ENCODE measurements around the gene CPAMD8.
A peak's percentile ranks its signal among the peaks of the same experiment; 100 is the strongest.

CPAMD8 gene

DNA sequence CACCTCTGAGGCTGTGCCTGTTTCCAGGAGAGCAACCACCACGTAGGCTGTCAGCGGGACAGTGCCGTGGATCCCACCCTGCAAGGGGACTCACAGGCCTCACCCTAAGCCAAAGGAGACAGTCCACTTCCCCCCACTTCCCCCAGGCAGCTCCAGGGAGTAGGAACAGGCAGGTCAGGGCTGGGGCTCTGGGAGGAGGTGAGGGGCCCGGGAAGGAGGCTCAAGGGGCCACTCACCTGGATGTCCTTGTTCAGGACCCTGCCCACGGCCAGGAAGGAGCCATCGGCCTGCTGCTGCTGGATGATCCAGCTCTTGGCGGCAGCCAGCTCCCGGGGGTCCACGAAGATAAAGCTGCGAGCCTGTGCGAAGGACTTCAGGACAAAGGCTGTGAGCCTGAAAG is 112.2 kb downstream of the CPAMD8 start:
- DNase-seq, result no peak

DNA sequence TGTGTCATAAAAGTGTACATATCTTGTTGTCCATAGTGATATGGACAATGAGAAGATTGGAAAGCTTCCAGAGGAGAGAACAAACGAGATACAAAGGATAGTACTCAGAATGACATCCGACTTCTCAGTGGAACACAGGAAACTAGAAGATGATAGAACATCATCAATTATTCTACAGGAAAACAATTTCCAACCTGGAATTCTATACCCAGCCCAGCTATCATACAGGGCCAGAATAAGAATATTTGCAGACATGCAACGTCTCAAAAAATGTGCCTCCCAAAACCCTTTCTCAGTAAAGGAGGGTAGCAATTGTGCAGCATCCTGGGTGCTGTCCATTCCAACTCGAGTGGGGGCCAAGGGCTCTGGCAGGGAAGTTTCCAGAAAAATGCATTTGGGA is 113.8 kb downstream of the CPAMD8 start:
- no peak for DNase-seq

DNA sequence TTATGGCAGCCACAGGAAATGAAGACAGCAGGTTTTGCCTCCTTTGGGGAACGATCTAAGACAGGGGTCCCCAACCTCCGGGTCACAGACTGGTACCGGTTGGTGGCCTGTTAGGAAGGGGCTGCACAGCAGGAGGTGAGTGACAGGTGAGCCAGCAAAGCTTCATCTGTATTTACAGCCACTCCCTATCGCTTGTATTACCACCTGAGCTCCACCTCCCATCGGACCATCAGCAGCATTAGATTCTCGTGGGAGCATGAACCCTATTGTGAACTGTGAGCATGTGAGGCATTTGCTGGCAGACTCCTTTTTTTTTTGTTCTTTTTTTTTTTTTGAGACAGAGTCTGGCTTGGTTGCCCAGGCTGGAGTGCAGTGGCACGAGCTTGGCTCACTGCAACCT is 115.6 kb downstream of the CPAMD8 start:
- DNase-seq, result no peak

DNA sequence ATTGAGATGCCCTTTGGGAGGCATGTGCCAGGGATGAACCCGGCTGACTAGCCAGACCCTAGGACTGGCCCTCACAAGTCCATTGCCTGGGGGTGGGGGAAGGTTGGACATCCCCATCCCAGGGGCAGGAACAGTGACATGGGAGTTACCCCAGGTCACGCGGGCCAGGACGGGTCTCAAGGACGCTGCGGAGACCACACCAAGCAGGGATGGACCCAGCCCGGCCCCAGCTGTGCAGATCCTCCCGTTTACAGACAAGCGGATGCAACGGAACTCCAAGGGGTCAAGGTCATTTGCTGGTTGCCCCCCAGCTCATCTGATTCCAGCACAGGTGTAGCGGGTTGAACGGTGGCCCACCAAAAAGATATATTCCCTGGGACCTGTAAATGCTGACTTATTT is 117.9 kb downstream of the CPAMD8 start:
- no peak for DNase-seq

DNA sequence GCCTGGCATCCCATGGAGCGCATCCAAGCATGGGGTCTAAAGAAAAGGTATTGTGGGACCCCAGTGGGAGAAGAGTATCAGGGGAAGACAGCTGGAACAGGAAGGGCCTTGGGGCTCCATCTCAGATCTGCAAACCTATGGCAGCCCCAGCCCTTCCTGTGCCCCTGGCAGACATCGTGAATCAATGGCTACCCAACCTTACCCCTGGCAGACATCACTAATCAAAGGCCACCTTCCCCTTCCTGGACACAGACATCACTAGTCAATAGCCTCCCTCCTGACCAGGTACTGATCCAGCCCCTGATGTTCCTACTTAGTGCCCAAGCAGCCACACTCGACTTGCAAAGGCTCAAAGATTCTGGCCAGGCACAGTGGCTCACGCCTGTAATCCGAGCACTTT is 122.0 kb downstream of the CPAMD8 start:
- no peak for DNase-seq

DNA sequence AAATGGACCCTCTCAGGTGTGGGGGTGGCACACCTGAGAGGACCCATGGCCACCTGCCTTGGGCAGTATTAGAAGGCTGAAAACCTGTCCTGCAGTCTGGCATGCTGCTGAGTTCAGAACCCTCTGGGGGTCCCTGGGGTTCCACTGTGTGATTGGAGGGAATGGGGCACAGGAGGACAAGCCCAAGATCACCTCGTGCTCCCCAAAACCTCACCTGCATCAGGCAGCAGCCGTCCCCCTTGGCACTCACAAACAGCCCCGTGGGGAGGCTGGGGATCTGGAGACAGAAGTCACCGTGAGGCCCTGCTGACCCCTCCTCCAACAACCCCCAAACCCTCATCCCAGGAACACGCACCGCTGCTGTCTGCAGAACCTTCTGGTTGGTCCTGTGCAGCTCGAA is 123.3 kb downstream of the CPAMD8 start:
- no peak for DNase-seq

DNA sequence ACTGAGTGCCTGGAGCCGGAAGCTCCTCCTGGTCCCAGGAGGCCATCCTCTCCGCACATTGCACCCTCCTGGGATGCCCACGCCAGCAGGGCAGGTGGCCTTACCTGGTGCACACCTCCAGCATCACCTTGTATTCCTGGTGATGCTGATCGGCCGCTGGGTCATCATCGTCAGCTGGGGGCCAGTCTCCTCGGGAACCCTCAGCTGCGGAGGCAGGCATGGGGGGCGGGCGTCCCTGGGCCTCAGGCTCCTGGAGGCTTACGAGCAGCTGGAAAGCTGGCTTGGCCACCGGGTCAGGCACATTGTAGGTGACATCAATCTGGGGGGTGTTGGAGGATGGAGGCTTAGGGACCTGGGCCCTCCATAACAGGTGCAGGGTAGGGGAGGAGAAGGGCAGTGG is 124.1 kb downstream of the CPAMD8 start:
- DNase-seq, result no peak

DNA sequence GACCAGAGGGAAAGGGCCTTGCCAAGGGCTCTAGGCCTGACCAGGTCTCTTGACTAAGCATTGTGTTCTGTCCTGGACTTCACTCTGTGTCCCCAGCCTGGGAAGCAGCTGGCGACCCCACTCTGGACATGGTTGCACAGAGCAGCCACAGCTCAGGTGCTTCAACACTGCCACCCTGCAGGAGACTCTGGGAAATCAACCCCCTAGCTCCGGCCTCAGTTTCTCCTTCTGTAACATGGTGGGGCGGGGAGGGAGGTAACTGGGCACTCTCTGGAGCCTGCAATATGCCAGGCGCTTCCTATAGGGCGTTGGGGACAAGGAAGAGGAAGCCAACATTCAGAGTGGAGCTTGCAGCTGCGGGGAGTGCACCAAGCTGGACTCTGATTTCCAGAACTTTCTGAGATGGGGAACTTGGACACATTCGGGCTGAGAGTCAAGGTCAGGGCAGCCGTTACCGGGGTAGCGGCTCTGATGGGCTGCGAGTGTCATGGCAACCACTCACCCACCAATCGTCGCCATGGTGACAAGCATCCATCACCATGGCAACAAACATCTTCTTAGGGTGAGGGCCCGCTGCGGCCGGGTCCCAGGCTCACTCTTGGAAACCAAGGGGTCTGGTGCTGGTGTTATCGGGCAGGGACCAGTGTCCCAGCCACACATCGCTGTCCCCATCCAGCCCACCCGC is 125.0 kb downstream of the CPAMD8 start:
- no peak for DNase-seq

DNA sequence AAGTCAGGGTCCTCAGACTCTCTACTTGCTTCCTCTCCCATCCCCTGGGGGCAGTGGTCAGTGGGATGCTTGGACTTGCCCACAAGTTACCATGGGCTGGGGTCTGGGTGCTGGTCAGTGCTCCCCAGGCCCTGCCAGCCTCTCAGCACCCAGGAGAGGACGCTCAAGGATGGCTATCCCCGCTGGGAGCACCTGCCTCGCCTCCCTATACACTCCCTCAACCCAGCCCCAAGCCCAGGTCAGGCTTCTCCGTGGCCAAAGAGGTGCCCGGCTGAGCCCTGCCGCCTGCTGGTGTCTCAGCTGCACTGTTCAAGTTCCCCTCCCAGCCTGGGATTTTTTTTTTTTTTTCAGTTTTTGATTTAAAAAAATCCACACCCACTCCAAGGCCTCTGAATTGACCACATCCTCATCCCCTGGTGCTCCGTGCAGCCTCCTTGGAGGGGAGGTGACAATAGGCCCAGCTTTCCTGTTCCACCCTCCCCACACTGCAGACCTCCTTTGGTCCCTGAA is 127.0 kb downstream of the CPAMD8 start:
- DNase-seq, result no peak

DNA sequence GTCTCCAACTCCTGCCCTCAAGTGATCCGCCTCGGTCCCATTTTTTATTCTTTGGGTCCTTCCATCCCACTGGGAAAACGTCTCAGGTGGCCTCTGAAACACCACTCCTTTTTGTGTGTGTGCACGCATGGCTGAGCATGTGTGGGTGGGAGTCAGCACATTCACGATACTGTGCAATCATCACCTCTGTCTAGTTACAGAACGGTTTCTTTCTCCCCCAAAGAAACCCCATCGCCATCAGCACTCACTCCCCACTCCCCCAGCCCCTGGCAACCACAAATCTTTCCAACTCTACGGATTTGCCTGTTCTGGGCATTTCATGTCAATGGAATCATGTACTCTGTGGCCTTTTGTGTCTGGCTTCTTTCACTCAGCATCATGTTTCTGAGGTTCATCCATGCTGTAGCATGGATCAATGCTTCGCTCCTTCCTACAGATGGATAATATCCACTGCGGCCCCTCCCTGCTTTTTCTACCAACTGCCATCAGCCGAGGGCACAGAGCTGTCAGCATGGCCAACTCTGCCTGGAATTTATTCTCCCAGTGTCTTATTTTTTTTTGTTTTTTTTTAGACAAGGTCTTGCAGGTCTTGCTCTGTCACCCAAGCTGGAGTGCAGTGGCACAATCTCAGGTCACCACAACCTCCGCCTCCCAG is 128.1 kb downstream of the CPAMD8 start:
- no peak for DNase-seq

DNA sequence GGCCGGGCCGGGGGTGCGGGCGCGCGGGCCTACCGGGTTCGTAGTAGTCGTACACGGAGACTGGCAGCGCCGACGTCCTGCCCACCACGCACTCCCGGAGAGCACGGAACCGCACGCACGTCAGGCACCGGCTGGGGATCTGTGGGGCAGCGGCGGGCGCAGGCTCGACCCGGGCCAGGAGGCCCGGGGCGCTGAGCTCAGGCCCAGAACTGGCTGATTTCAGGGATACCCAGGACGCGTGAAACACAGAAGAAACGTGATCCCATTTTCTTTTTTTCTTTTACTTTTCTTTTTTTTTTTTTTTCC is 128.8 kb downstream of the CPAMD8 start:
- DNase-seq, result no peak

DNA sequence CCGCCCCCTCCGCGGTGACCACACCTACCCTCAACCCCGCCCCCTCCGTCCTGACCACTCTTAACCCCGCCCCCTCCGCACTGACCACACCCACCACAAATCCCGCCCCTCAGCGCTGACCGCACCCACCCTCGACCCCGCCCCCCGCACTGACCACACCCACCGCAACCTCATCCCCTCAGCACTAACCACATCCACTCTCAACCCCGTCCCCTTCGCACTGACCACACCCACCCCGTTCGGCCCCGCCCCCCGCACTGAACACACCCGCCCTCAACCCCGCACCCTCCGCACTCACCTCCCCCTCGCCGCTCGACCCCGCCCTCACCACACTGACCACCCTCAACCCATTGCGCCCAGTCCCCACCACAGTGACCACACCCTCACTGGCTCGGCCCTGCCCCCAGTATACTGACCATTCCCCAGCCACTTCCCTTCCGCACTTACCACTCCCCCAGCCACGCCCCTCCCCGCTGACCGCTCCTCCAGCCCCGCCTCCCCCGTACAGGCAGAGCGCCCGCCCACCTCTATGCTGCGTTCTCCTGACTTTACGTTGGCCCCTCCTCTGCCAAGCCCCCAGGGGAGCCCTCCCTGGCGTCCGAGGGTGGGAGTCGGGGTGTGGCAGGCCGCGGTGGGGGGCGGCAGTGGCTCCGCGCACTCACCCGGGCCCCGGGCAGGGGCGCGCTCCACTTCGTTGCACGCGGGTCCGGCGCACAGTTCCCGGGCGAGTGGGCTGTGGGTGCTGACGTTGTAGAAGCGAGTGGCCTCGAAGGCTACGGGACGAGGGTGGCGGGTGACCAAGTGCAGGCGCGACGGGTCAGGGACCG is 129.4 kb downstream of the CPAMD8 start:
- DNase-seq, result peak; percentile 80

DNA sequence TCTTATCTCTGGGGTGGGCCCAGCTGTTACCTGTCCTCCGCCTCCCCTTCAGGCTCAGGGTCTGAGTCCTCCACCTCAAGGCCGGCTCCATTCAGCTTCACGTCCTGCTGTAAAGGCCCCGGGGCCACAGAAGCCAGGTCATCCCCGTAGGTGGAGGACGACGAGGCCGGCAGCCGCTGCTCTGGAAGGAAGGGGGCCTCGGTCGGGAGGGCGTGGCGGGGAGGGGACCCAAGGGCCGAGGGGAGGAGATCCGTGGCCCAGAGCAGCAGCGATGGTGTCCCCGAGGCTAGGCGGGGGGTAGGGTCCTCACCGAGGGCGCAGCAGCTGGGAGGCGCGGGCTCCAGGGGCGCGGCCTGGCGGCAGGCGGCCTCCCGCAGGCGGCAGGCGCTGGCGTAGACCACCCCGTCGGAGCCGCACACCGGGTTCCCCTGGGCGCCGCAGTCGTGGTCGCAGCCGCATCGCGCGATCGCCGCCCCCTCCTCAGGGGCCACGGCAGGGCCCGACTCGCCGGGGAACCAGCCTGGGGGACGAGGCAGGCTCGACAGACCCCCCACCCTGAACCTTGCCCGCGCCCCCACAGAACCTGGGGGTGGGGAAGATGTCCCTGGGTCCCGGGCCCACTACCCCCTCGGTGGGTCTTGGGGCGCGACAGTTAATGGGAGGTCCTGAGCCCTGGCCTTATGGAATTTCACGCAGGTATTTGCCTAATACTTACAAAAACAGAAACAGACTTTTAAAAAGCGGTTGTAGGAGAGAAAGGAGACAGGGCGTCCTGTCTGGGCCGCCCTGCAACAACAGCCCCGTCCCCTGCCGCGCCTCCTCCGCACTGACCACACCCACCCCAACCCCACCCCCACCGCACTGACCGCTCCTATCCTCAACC is 130.2 kb downstream of the CPAMD8 start:
- no peak for DNase-seq

DNA sequence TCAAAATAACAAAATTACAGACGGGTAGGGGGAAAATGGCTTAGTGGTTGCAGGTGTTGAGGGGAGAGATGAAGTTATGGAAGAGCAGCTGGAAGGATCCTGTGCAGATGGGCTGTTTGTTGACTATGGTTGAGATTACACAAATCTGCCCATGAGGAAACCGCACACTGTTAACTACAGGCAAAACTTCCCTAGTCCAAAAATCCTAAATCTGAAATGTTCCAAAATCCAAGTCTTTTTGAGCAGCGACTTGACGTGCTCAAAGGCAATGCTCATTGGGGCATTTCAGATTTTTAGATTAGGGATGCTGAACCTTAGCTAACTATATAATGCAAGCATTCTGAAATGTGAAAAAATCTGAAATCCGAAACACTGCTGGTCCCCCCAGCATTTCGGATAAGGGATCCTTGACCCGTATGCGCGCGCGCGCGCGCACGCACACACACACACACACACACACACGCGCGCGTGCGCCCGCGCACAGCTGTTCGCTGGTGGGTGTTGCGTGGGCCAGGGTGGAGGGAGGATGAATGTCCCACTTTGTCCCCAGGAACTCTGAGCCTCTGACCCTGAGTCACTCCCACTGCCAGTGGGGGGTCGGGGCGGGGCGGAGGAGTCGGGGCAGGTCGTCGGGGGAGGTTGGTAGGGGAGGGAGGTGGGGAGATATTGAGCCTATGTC is 131.0 kb downstream of the CPAMD8 start:
- no peak for DNase-seq

DNA sequence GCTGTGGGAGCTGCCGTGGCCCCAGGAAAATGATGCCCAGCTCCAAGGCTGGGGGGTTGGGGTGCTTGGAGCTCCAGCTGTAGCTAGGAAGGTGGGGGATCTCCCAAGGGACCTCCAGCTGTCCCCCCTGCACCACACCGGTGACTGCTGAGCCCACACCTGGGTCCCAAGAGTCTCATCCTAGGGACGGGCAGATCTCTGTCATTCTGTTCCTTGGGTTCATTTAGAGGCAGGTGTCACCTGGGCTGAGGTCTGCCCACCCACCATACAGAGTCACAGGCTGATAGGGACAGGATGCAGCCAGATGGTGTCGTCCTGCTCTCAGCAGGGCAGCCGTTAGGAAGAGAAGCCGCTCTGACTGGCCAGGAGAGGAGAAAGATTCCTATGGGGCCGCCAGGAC is 132.5 kb downstream of the CPAMD8 start:
- DNase-seq, result no peak

DNA sequence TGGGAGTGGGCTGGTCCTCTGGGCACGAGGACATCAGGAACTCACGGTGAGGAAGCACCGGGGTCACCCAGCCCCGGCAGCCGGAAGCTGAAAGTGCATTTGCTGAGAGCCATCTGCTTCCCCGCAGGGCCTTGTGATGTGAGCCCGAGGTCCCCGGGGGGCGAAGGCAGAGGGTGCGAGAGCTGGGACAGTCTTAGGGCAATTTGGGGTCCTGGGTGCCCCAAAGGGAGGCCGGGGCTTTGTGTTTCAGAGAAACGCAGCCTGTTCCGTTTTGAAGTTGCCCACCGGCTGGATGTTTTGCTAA is 133.0 kb downstream of the CPAMD8 start:
- no peak for DNase-seq

DNA sequence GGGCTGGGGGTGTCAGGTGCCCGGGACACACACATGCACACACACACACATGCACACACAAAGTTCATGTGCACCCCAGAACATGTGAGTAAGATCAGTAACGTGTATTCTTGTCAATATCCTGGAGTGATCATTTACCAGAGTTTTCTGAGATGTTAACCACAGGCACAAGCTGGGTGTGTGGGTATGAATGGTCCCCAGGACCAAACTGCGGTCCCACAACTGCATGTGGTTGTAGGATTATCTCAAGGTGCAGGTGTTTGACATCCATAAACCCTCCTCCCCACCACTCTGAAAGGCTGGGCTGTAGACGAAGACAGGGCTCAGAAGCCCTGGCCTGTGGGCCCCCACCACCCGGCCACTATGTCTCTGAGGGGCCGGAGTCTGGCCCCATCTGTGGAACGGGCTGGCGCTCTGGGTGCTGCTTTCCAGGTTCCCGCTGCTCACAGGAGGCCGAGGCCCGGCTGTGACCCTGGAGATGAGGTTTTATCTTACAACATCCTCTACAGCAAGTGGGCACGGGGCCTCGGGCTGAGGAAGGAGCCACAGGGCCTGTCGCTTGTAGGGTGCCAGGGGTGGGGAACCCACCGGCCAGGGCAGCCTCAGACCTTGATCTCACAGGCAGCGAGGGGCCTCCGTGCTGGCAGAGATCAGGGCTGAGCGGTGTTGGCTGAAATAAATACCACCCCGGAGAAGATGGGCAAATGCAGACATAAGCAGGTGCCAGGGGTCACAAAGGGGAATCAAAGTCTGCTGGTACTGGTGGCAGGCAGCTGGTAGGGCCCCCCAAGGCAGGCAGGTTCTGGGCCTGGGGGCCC is 133.5 kb downstream of the CPAMD8 start:
- DNase-seq, result no peak

DNA sequence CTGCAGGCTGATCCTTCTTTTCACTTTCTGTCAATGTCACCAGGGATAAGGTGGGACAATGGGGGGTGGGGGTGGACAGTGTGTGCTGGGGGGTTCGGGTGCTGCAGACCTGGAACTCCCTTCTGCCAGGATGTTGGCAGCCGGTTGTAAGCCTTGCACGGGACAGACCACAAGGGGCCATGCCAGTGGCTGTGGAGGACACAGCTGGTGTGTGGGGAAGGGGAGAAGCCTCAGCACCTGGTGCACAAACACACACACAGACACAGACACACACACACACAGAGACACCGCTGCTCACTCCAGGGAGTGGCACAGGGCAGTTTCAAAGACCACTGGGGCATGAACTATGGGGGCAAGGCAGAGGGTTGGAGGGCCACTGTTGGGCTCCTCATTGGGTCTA is 134.2 kb downstream of the CPAMD8 start:
- DNase-seq, result no peak

DNA sequence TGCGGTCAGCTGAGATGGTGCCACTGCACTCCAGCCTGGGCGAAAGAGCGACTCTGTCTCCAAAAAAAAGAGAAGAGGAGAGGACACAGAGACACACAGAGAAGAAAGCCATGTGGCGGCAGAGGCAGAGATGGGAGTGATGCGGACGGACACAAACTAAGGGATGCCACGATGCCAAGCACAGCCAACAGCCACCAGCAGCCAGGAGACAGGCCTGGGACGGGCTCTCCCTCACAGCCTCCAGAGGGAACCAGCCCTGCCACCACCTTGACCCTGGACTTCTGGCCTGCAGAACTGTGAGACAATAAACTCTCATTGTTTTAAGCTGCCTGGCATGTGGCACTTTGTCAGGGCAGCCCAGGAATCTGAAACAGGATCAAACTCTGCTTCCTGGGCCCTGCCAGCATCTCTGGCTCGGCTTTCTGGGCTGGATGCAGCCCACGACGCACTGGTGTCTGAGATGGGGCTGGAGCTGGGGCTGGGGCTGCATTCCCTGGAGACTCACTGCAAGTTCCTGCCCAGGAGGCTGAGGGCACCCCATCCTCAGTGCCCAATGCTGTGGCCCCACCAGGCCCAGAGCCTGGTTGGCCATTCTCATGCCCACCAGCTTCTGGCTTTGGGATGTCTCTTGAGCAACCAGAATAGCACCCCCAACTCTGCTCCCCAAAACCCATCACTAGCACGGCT is 134.8 kb downstream of the CPAMD8 start:
- DNase-seq, result no peak

DNA sequence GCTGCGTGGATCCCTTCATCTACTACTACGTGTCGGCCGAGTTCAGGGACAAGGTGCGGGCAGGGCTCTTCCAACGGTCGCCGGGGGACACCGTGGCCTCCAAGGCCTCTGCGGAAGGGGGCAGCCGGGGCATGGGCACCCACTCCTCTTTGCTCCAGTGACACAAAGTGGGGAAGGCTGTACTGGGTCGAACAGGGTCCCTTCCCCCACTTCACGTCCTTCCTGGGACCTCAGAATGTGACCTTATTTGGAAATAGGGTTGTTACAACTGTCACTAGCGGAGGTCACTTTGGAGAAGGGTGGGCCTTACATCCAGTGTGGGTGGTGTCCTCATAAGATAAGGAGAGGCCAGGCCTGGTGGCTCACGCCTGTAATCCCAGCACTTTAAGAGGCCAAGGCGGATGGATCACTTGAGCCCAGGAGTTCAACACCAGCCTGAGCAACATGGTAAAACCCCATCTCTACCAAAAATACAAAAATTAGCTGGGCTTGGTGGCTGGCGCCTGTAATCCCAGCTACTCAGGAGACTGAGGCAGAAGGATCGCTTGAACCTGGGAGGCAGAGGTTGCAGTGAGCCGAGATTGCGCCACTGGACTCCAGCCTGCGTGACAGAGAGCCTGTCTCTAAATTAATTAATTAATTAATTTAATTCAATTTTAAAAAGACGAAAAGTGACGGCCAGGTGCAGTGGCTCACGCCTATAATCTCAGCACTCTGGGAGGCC is 136.0 kb downstream of the CPAMD8 start:
- no peak for DNase-seq

All from NCI-H2227 treated with DMSO at 0.1 percent for 48 hours (cell line).